ENCODE results near the gene CES4A. TPM values are rescaled to one million over a fixed set of nuclear protein-coding genes. Genes with fewer than 3 reads are reported as not detected.

CES4A gene
- total and polyA plus RNA-seq, 2 of the 13 experiments (the other 11 are each of a cell fraction or from before 2014, with no cell fraction given), result 0.09 to 0.17 TPM

GRCh38 chr16:66977341-66978113, 10.9 kb upstream of the CES4A start (continued):
- TF ChIP-seq, protein P1, sequence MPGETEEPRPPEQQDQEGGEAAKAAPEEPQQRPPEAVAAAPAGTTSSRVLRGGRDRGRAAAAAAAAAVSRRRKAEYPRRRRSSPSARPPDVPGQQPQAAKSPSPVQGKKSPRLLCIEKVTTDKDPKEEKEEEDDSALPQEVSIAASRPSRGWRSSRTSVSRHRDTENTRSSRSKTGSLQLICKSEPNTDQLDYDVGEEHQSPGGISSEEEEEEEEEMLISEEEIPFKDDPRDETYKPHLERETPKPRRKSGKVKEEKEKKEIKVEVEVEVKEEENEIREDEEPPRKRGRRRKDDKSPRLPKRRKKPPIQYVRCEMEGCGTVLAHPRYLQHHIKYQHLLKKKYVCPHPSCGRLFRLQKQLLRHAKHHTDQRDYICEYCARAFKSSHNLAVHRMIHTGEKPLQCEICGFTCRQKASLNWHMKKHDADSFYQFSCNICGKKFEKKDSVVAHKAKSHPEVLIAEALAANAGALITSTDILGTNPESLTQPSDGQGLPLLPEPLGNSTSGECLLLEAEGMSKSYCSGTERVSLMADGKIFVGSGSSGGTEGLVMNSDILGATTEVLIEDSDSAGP (CRISPR knock-in tag; IDR thresholded peaks at IDR 0.05; ENCODE audit: borderline replicate concordance), result peak; percentile 82
- TF ChIP-seq ZGPAT (CRISPR knock-in tag; IDR thresholded peaks at IDR 0.05), result peak; percentile 82
- TF ChIP-seq, protein P2, sequence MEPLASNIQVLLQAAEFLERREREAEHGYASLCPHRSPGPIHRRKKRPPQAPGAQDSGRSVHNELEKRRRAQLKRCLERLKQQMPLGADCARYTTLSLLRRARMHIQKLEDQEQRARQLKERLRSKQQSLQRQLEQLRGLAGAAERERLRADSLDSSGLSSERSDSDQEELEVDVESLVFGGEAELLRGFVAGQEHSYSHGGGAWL (CRISPR knock-in tag; IDR thresholded peaks at IDR 0.05), result peak; percentile 72; the same call in 1 of the 2 replicates
- no peak for TF ChIP-seq MLXIP (CRISPR knock-in tag; IDR thresholded peaks at IDR 0.05; ENCODE audit: borderline replicate concordance)
- TF ChIP-seq ZNF335 (CRISPR knock-in tag; IDR thresholded peaks at IDR 0.05), result peak; percentile 56; the same call in 1 of the 2 replicates
- 0 out of 2 replicates have a peak, but pooled peaks have one; percentile 29 for TF ChIP-seq ZBTB26 (CRISPR knock-in tag; IDR thresholded peaks at IDR 0.05; ENCODE audit: borderline replicate concordance)
- peak; percentile 70 for TF ChIP-seq YY1 (IDR thresholded peaks at IDR 0.05; ENCODE audit: insufficient read depth, insufficient replicate concordance, low read depth, low read length)
- TF ChIP-seq PPARG (CRISPR knock-in tag; conservative IDR thresholded peaks at IDR 0.05), result 0 out of 2 replicates have a peak, but pooled peaks have one; percentile 46
- TF ChIP-seq ATF2 (CRISPR knock-in tag; IDR thresholded peaks at IDR 0.05), result peak; percentile 75; the same call in 1 of the 2 replicates
- TF ChIP-seq, protein P3, sequence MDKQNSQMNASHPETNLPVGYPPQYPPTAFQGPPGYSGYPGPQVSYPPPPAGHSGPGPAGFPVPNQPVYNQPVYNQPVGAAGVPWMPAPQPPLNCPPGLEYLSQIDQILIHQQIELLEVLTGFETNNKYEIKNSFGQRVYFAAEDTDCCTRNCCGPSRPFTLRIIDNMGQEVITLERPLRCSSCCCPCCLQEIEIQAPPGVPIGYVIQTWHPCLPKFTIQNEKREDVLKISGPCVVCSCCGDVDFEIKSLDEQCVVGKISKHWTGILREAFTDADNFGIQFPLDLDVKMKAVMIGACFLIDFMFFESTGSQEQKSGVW (CRISPR knock-in tag; IDR thresholded peaks at IDR 0.05; ENCODE audit: borderline replicate concordance), result peak; percentile 63; the same call in 1 of the 2 replicates
- TF ChIP-seq MED1 (CRISPR knock-in tag; IDR thresholded peaks at IDR 0.05), result peak; percentile 44; the same call in 1 of the 2 replicates
- no peak for TF ChIP-seq ZNF232 (CRISPR knock-in tag; IDR thresholded peaks at IDR 0.05; ENCODE audit: borderline replicate concordance)
- TF ChIP-seq GTF3A (CRISPR knock-in tag; conservative IDR thresholded peaks at IDR 0.05), result 0 out of 2 replicates have a peak, but pooled peaks have one; percentile 33
- 0 out of 2 replicates have a peak, but pooled peaks have one; percentile 62 for TF ChIP-seq GMEB1 (CRISPR knock-in tag; IDR thresholded peaks at IDR 0.05; ENCODE audit: borderline replicate concordance)
